Pancreas (tissue), 10 donors: ENCODE results near the gene LCN10. TPM values are rescaled to one million over a fixed set of nuclear protein-coding genes. Genes with fewer than 3 reads are reported as not detected.

ENCODE experiments used
- ATAC-seq, 4 donors: fragments of 200-7000 bp; cut with Tn5 transposase; one replicate each; pipeline versions ENCODE4 v1.8.0 to v1.9.1; 2020; ENCODE audit warnings: mild to moderate bottlenecking in 4 of 4, moderate library complexity in 4 of 4
- DNase-seq, 6 donors: peaks; one replicate each; pipeline ENCODE4 v3.0.0-alpha.2; 2020
- FAIRE-seq: peaks from 2 replicates; lab custom pipeline; 2012; peaks lifted over from hg19 to GRCh38; lab: Jason Lieb, UNC
- H3K27ac ChIP-seq, 4 donors: fragments of 200-600 bp; sonication (generic); 1 replicate in 3 of 4; 2 replicates in 1 of 4; pipeline versions ENCODE4 v1.5.0 to v1.8.0; 2020
- H3K27me3 ChIP-seq, 4 donors: fragments of 200-600 bp; one replicate each; pipeline ENCODE4 v1.8.0; 2021
- H3K36me3 ChIP-seq, 3 donors: fragments of 200-600 bp; sonication (generic) in 1 of 3; one replicate each; pipeline versions ENCODE4 v1.5.0 to v1.8.0; 2020 to 2021
- H3K4me1 ChIP-seq, 3 donors: fragments of 200-600 bp; one replicate each; pipeline ENCODE4 v1.8.0; 2021
- H3K4me3 ChIP-seq, 4 donors: fragments of 200-600 bp; sonication (generic) in 2 of 4; one replicate each; pipeline versions ENCODE4 v1.5.0 to v1.8.0; 2020 to 2021
- H3K9me3 ChIP-seq, 4 donors: fragments of 200-600 bp; one replicate each; pipeline ENCODE4 v1.8.0; 2021
- WGBS, 2 donors: extraction: QIAGEN DNeasy Blood & Tissue Kit; methylation state at CpG; one replicate each; pipeline ENCODE4 v1.1.7; 2013; 5-methylcytosine and 5-hydroxymethylcytosine counted together
- intact Hi-C, 3 donors: fragments of 100-400 bp; cut with DNase I; formaldehyde crosslinking; loops; one replicate each; pipeline versions ENCODE4 v1.11.1 to v1.14.2; 2022
- polyA plus RNA-seq, 2 donors: library from polyadenylated mRNA; stranded (reverse); fragments of 200-250 nt; gene quantifications; one replicate each; pipeline ENCODE4 v1.2.3, GENCODE V29; 2013
- total RNA-seq, 6 donors: library from RNA; stranded (reverse); fragmentation: NEBNext Ultra II Directional in 4 of 6; extraction: Animal tissue kit (Norgen Biotek cat#: 25700) in 4 of 6; gene quantifications; one replicate each; pipeline versions ENCODE4 v1.2.1 to v1.2.4, GENCODE V29; 2021 to 2023
- TF ChIP-seq, protein P1 (sequence below), 4 donors: fragments of 200-600 bp; sonication (generic) in 3 of 4; IDR thresholded peaks; one replicate each; pipeline versions ENCODE4 v1.5.0 to v1.8.0; 2021; ENCODE audit warnings: antibody characterized with exemption in 4 of 4
- donor health status: healthy with polysubstance abuse.
- donor health status: DM: no; HTN: no; CAD: no; lungs with moderate emphysema.
- donor health status: DM: no; HTN: no; CAD: no.
- donor health status: control.
- donor health status: control.
- donor health status: Bipolar disorder and iron deficiency.
- donor health status: DM: yes; HTN: yes; CAD: no.
- donor health status: DM: no; HTN: no; CAD: no.
- donor health status: DM: no; HTN: no; CAD: no.
- donor health status: DM: yes; HTN: yes; CAD: no.

The LCN10 gene
- total and polyA plus RNA-seq, 8 donors: 0.16 to 54.0 (median 1.6) TPM

DNA sequence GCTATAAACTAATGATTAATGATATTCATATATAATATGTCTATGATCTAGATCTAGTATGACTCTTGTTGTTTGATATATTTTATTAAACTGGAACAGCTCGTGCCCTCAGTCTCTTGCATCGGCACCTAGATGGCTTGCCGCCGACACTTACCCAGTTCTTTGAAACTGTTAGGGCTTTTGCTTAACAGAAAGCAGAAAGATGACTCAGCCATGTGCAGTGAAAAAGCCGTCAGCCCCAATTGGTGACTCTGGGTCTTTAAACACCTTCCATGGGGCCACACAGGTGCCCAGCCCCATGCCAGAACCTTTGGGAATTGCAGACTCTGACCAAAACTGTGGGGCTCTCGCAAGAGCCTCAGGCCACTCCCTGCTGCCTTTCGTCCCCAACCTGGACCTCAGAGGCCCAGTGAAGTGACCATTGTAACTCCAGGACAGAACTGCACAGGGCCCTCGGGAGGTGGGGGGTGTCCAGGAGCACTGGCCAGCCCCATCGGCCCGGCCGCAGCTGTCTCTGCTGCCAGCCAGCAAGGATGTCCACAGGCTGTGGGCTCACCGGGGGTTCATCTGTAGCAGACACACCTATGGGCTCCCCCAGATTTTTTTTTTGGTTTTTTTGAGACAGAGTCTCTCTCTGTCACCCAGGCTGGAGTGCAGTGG, 7.8 kb downstream of the LCN10 start:
- H3K4me3 ChIP-seq: no peak overlapping the region
- TF ChIP-seq, protein P1, sequence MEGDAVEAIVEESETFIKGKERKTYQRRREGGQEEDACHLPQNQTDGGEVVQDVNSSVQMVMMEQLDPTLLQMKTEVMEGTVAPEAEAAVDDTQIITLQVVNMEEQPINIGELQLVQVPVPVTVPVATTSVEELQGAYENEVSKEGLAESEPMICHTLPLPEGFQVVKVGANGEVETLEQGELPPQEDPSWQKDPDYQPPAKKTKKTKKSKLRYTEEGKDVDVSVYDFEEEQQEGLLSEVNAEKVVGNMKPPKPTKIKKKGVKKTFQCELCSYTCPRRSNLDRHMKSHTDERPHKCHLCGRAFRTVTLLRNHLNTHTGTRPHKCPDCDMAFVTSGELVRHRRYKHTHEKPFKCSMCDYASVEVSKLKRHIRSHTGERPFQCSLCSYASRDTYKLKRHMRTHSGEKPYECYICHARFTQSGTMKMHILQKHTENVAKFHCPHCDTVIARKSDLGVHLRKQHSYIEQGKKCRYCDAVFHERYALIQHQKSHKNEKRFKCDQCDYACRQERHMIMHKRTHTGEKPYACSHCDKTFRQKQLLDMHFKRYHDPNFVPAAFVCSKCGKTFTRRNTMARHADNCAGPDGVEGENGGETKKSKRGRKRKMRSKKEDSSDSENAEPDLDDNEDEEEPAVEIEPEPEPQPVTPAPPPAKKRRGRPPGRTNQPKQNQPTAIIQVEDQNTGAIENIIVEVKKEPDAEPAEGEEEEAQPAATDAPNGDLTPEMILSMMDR (IDR thresholded peaks at IDR 0.05): no peak
- ATAC-seq (no peak), DNase-seq (peak in 2 of 6 donors; percentile 8 to 29), FAIRE-seq (no peak)
- no peak overlapping the region for H3K27ac ChIP-seq
- no peaks in the 10 kb centered on the region for H3K27me3 ChIP-seq
- H3K36me3 ChIP-seq: no peaks in the 10 kb centered on the region
- WGBS, 2 donors: 84 to 85% methylated on average over 12 of the region's 12 CpGs
- intact Hi-C loops: no loop called here
- no peaks in the 10 kb centered on the region for H3K9me3 ChIP-seq
- no peaks in the 10 kb centered on the region for H3K4me1 ChIP-seq

DNA sequence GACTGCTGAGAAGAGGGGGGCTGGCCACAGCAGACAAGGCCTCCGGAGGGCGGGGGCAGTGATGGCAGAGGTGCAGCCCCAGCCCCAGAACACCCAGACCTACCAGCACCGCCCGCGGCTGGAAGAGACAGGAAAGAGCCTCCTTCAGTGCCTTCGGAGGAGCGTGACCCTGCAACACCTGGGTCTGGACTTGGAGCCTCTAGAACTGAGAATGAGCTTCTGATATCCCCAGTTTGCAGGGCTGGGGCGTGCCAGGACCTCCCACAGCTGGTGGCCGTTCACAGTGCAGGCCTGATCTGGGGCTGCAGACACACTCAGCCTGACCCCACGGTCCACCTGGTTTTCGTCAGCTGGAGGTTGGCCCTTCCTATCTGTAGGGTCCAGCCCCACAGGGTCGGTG, 9.1 kb downstream of the LCN10 start:
- no peaks in the 10 kb centered on the region for H3K4me1 ChIP-seq
- 86 to 91% methylated on average over 12 of the region's 12 CpGs for WGBS, 2 donors
- no peak overlapping the region for H3K4me3 ChIP-seq
- H3K9me3 ChIP-seq: no peaks in the 10 kb centered on the region
- H3K36me3 ChIP-seq: no peaks in the 10 kb centered on the region
- no peak overlapping the region for H3K27ac ChIP-seq
- ATAC-seq (no peak), DNase-seq (peak in 1 of 6 donors; percentile 53), FAIRE-seq (no peak)
- intact Hi-C loops: no loop called here
- no peaks in the 10 kb centered on the region for H3K27me3 ChIP-seq
- TF ChIP-seq, protein P1 (IDR thresholded peaks at IDR 0.05): no peak

DNA sequence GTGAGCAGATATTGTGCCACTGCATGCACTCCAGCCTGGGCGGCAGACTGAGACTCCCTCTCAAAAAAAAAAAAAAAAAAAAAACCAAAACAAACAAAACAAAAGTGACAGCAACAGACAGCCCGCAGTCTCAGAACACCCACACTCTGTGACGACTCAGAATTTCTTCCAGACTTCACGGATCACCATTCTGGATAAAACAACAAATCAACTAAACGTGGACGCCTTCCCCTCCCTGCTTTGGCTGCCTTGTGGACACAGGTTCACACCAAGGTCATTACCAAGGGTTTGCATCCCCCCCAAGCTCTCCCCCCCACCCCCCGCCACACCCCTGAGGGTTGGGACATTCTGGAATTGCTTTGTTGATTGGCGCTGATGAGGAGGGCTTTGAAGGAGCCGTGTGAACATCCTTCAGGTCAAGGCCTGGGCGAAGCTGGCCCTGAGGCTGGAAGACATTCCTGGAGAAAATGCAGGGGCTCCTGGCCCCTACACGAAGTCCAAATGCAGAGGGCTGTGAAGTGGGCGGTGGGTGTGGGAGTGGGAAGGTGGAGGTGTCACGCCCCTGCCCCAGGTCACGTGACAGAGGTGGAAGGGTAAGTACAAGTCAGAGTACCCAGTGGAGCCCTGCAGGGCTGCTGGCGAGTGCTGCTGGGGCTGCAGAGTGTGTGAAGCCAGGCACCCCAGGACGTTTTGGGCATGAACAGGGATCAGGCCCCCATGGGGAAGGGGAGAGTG, 10.1 kb downstream of the LCN10 start:
- Histone ChIP-seq H3K4me3 (no peak overlapping the region), H3K27ac (no peak overlapping the region), H3K4me1 (no peaks in the 10 kb centered on the region), H3K27me3 (no peaks in the 10 kb centered on the region), H3K36me3 (no peaks in the 10 kb centered on the region), H3K9me3 (no peaks in the 10 kb centered on the region)
- ATAC-seq: no peak
- TF ChIP-seq, protein P1 (IDR thresholded peaks at IDR 0.05): no peak
- peak in 1 of 6 donors; percentile 58 for DNase-seq
- WGBS, 2 donors: 74 to 81% methylated on average over 16 of the region's 16 CpGs
- no peak for FAIRE-seq
- intact Hi-C loops: no loop called here

DNA sequence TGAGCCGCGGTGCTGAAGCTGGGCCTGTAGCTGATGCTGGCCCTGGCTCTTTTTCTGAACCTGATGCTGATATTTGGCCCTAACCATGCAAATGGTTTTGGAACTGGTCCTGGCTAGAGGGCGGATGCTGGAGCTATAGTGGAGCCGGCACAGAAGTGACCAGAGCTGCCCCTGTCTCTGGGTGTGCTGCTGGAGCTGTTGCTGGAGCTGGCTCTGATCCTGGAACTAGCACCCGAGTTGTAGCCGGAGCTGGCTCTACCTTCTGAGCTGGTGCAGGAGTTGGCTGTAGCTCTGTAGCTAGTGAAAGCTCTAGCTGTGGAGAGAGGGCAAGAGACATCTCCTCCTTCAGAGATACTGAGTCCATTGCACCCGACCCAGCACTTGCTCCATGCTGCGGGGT, 12.8 kb downstream of the LCN10 start:
- Histone ChIP-seq H3K36me3 (peaks cover 0 to 12% (median 5%) of the 10 kb centered on the region in 3 donors), H3K27me3 (no peaks in the 10 kb centered on the region), H3K4me1 (peaks cover 7 to 19% (median 10%) of the 10 kb centered on the region in 3 donors), H3K9me3 (no peaks in the 10 kb centered on the region), H3K4me3 (no peak overlapping the region), H3K27ac (no peak overlapping the region)
- FAIRE-seq (no peak), DNase-seq (peak in 1 of 6 donors; percentile 43), ATAC-seq (no peak)
- 97 to 98% methylated on average over 8 of the region's 8 CpGs for WGBS, 2 donors
- intact Hi-C loops: no loop called here
- TF ChIP-seq, protein P1 (IDR thresholded peaks at IDR 0.05): no peak
